GM12872 (cell line): ENCODE measurements around the gene AMBRA1.

Experiments used
- TF ChIP-seq, protein P1 (sequence below): IDR thresholded peaks from 3 replicates; pipeline ENCODE4 v1.5.1; 2011; ENCODE audit warnings: low read depth, mild to moderate bottlenecking, low read length, moderate library complexity; ENCODE audit not compliant: insufficient read depth

AMBRA1 gene

DNA sequence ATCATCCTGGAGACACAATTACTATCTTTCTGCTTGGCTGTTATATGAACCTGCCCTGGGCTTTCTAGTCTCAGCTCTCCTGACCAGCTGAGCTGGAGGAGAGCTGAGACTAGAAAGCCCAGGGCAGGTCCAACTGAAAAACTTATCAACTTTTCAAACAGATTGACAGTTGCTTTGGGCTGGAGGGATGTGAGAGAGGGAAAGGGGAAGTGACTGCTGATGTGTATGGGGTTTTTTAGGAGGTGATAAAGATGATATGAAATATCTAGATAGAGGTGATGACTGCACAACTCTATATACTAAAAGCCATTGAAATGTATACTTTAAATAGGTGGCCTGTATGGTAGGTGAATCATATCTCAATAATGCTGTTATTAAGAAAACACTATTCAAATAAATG is 142.1 kb downstream of the AMBRA1 start:
- TF ChIP-seq, protein P1, sequence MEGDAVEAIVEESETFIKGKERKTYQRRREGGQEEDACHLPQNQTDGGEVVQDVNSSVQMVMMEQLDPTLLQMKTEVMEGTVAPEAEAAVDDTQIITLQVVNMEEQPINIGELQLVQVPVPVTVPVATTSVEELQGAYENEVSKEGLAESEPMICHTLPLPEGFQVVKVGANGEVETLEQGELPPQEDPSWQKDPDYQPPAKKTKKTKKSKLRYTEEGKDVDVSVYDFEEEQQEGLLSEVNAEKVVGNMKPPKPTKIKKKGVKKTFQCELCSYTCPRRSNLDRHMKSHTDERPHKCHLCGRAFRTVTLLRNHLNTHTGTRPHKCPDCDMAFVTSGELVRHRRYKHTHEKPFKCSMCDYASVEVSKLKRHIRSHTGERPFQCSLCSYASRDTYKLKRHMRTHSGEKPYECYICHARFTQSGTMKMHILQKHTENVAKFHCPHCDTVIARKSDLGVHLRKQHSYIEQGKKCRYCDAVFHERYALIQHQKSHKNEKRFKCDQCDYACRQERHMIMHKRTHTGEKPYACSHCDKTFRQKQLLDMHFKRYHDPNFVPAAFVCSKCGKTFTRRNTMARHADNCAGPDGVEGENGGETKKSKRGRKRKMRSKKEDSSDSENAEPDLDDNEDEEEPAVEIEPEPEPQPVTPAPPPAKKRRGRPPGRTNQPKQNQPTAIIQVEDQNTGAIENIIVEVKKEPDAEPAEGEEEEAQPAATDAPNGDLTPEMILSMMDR, result no peak

DNA sequence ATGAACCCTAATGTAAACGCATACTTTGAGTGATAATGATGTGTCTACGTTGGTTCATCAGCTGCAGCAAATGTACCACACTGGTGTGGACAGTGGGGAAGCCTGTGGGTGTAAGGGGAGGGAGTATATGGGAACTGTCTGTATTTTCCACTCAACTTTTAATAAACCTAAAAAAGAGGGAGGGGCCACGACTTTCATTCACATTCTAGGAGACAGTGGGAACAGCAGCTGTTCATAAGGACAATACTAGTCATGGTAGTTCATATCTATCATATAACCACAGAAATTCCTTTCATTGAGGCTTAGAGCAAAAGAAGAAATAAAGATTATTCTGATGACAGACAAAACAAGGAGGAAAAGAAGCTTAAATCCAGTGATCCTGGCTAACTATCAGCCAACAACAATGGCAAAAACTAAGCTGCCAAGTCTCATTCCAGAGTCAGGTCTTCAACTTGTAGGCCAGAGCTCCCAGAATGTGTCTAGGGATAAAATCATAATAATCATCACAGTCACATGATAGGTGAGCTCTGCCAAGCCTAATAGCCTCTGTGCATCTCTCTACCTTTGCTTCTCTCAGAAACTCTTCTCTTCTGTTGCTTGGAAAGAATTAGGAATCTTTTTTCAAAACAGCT is 142.9 kb downstream of the AMBRA1 start:
- TF ChIP-seq, protein P1, result no peak

DNA sequence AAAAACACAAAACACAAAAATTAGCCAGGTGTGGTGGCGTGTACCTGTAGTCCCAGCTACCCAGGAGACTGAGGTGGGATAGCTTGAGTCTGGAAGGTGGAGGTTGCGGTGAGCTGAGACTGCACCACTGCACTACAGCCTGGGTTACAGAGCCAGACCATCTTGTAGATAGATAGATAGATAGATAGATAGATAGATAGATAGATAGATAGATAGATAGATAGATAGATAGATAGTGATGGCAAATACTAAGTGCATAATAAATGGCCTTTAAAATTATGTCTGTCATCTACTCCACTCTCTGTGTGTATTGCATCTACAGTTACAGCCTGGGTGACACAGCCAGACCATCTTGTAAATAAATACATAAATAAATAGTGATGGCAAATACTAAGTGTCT is 146.3 kb downstream of the AMBRA1 start:
- TF ChIP-seq, protein P1, result no peak

DNA sequence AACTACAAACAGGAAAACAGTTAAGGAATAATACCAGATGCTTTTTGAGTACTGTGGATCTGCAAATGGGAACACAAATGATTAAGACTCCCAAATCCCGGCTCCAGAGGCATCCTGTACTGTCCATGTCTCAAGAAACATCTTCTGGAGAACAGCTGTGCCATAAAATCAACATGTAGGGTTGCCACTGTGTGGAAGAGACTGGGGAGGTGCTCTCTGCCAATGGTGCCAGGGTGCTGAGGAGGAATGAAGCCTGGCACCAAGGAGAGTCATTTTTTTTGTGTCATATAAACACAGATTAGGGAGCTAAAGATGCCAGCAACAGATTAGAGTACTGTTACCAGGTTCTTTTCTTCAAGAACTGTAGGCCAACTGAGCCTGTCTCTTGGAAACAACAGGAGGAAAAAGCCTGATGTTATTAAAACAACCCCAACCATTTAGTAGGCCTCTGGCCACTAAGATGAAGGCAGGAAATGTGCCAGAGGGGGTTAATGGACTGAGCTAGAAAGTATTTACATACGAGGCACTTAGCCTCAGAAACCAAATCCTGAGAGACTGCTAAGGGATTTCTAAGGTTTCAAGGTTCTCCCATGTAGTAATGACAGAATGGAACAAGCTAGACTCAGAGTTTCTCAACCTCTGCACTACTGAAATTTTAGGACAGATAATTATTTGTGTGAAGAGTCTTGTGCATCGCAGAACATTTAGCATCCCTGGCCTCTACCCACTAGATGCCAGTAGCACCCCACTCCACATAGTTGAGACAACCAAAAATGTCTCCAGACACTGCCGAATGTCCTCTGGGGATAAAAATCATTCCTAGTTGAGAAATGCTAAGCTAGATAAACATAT is 147.7 kb downstream of the AMBRA1 start:
- TF ChIP-seq, protein P1, result no peak

DNA sequence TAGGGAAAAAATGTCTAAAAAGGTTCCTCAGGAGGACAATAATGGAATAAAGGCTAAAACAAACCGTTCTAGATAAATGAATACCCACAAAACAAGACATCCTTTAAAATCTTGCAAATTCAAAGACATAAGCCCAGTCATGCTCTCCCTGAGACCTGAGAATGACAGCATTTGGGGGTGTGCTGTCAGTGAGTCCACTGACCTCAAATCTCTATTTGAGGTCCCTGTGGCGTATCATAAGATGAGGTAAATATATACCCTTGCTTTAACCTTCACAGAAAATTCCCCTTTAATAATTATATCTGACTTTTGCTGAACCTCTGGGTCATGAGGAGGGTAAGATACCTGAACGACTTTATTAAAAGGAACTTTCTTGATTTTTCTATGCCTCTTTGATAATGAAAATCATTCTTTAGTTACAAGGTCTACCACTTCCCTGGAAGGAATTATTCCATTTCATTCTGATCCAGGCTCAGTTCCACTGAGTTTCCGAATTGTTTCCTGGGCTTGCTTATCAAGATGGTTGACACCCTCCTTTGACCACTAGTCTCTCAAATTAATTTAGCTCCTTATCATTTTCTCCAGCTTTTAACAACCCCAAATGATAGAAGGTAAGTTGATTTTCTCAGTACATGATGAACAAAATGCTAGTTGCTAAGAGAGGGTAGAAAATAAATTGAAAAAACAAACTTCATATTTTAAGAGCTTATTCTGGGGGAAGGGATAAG is 148.5 kb downstream of the AMBRA1 start:
- TF ChIP-seq, protein P1, result no peak

DNA sequence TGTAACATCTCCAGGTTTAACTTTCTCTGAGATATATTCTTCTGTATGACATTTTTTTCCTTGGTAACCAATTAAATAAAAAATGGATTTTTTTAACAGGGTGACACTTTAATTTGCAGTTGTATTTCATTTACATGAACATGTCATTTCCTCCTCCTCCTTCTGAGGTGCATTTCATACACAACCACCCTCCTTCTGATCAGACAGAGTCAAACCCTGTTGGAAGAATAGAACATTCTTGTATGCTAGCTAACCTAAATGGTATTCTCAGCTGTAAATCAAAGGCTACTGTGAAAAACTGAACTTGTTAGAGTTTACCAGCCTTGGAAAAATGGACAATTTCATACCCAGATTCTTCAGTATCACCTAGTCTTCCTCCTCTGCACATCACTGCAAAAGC is 149.5 kb downstream of the AMBRA1 start:
- TF ChIP-seq, protein P1, result no peak

DNA sequence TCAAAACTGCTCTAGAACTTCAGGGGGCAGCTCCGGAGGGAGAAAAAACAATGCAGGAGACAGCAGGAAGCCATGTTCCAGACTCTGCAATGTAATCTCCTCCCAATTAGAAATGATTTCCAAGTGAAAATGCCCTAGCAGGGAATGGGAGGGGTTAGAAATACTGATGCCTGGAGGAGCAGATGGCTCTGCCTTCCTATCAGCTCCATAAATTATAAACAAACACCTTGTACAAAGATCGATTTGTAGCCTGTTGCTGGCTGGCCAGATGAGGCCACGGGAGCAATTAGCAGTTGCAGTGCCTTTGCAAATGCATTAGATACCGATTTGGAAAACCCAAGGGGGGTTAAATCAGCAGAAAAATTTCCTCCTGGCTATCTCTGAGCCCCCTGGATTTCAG is 155.6 kb downstream of the AMBRA1 start:
- TF ChIP-seq, protein P1, result no peak
